HG03442 (cell line): ENCODE measurements around the gene LCLAT1.

ENCODE experiments used
- ATAC-seq: cut with Tn5 transposase; IDR thresholded peaks from one replicate; pipeline ENCODE4 v1.9.1; 2021; ENCODE audit warnings: mild to moderate bottlenecking, moderate library complexity; ENCODE audit not compliant: unreplicated experiment

LCLAT1 gene

GRCh38 chr2:30663806-30664205, 216.8 kb downstream of the LCLAT1 start:
- no peak for ATAC-seq

- ATAC-seq = no peak
Observed at GRCh38 chr2:30664761-30665358, 217.8 kb downstream of the LCLAT1 start.

GRCh38 chr2:30665761-30666265, 218.8 kb downstream of the LCLAT1 start:
- no peak for ATAC-seq

GRCh38 chr2:30666266-30666874, 219.3 kb downstream of the LCLAT1 start:
- no peak for ATAC-seq

- ATAC-seq = no peak
Observed at GRCh38 chr2:30670453-30670852, 223.4 kb downstream of the LCLAT1 start.

GRCh38 chr2:30673127-30673526, 226.1 kb downstream of the LCLAT1 start:
- ATAC-seq = no peak

GRCh38 chr2:30675758-30676157, 228.7 kb downstream of the LCLAT1 start:
- ATAC-seq = no peak

GRCh38 chr2:30677231-30677630, 230.2 kb downstream of the LCLAT1 start:
- ATAC-seq = no peak

GRCh38 chr2:30677861-30678385, 230.9 kb downstream of the LCLAT1 start:
- ATAC-seq = no peak

- ATAC-seq = no peak
Observed at GRCh38 chr2:30678410-30679137, 231.5 kb downstream of the LCLAT1 start.

- no peak for ATAC-seq
Observed at GRCh38 chr2:30679426-30680088, 232.5 kb downstream of the LCLAT1 start.

GRCh38 chr2:30680121-30680520, 233.1 kb downstream of the LCLAT1 start:
- no peak for ATAC-seq

- no peak for ATAC-seq
Observed at GRCh38 chr2:30681022-30681421, 234.0 kb downstream of the LCLAT1 start.

- ATAC-seq = no peak
Observed at GRCh38 chr2:30683236-30683956, 236.3 kb downstream of the LCLAT1 start.

- no peak for ATAC-seq
Observed at GRCh38 chr2:30684026-30684425, 237.0 kb downstream of the LCLAT1 start.

GRCh38 chr2:30684516-30684915, 237.5 kb downstream of the LCLAT1 start:
- ATAC-seq = no peak

GRCh38 chr2:30684996-30685395, 237.9 kb downstream of the LCLAT1 start:
- ATAC-seq = no peak

- ATAC-seq = no peak
Observed at GRCh38 chr2:30686000-30686399, 239.0 kb downstream of the LCLAT1 start.

GRCh38 chr2:30686669-30687068, 239.6 kb downstream of the LCLAT1 start:
- ATAC-seq = no peak

- no peak for ATAC-seq
Observed at GRCh38 chr2:30688956-30689401, 241.9 kb downstream of the LCLAT1 start.
